Measurements from ENCODE around the gene TGFBR3L.
"Not testable (repeated sequence)": the region's sequence is repeated elsewhere in the genome, so short reads cannot be mapped to it uniquely, and the experiment has no call there.

TGFBR3L gene

DNA sequence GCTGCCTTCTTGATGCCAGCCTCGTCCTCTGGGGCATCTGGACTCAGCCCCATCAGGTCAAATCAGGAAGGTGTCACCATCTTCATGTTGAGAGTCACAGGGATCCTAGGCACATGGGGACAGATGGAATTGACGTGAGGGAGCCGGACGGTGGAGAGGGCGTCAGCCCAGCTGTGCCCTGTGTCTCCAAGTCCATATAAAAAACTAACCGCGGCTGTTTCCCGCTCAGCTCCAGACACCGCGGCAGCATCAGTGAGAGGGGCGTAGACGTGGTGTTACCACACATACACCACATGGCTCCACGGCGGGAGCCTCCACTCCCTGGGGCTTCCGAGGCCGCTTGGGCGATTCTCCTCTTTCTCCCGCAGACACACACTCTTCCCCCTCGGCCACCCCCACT lies 34.8 kb upstream of the TGFBR3L start:
- no peak overlapping the region for H3K9ac ChIP-seq (ENCODE audit: low read depth in 1 of 2, low read length in 2 of 2)
- H3K27me3 ChIP-seq (ENCODE audit: control insufficient read depth in 2 of 2, insufficient read depth in 2 of 2, low read length in 2 of 2): peaks cover 2 to 6% of the 10 kb centered on the region in 2 donors
- H3K4me1 ChIP-seq (ENCODE audit: control insufficient read depth in 2 of 2, insufficient read depth in 2 of 2, low read length in 2 of 2): no peaks in the 10 kb centered on the region
- H3K27ac ChIP-seq (ENCODE audit: low read depth in 2 of 2, low read length in 2 of 2): no peak overlapping the region
- no peaks in the 10 kb centered on the region for H3K9me3 ChIP-seq (ENCODE audit: control insufficient read depth in 2 of 2, low read length in 2 of 2)
- H3K4me3 ChIP-seq (ENCODE audit: low read length in 2 of 2): no peak overlapping the region
- no peaks in the 10 kb centered on the region for H3K36me3 ChIP-seq (ENCODE audit: control insufficient read depth in 2 of 2, insufficient read depth in 2 of 2, low read length in 2 of 2)

DNA sequence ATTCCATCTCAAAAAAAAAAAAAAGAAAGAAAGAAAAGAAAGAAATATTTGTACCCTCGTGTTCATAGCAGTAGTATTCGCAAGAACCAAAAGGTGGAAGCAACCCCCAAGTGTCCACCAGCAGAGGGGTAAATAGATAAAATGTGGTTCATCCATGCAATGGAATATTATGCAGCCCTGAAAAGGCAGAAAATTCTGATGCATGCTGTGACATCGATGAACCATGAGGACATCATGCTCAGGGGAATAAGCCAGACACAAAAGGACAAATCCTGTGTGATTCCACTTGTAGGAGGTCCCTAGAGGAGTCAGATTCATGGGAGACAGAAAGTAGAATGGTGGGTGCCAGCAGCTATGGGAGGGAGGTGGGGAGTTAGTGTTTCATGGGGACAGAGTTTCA lies 32.7 kb upstream of the TGFBR3L start:
- H3K27ac ChIP-seq (ENCODE audit: low read depth in 2 of 2, low read length in 2 of 2): no peak overlapping the region
- no peak overlapping the region for H3K4me3 ChIP-seq (ENCODE audit: low read length in 2 of 2)
- no peaks in the 10 kb centered on the region for H3K9me3 ChIP-seq (ENCODE audit: control insufficient read depth in 2 of 2, low read length in 2 of 2)
- no peak overlapping the region for H3K9ac ChIP-seq (ENCODE audit: low read depth in 1 of 2, low read length in 2 of 2)
- peaks cover 0 to 2% of the 10 kb centered on the region in 2 donors for H3K27me3 ChIP-seq (ENCODE audit: control insufficient read depth in 2 of 2, insufficient read depth in 2 of 2, low read length in 2 of 2)
- no peaks in the 10 kb centered on the region for H3K4me1 ChIP-seq (ENCODE audit: control insufficient read depth in 2 of 2, insufficient read depth in 2 of 2, low read length in 2 of 2)
- H3K36me3 ChIP-seq (ENCODE audit: control insufficient read depth in 2 of 2, insufficient read depth in 2 of 2, low read length in 2 of 2): no peaks in the 10 kb centered on the region

DNA sequence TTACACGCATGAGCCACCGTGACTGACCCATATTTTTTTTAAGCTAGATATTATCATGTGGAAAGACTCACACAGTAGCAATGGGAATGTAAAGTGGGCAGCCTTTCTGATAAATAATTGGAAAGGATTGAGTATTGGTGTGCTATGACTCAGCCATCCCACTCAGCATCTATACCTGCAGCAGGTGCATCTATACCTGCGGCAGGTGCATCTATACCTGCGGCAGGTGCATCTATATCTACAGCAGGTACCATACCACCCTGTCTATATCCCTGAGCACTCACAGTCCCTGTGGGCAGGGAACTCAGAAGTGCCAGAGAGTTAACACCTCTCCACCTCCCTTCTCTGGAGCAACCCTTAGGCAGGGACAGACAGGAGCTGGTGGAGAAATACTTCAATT lies 31.5 kb upstream of the TGFBR3L start:
- H3K4me3 ChIP-seq (ENCODE audit: low read length in 2 of 2): no peak overlapping the region
- peaks cover 0 to 5% of the 10 kb centered on the region in 2 donors for H3K27me3 ChIP-seq (ENCODE audit: control insufficient read depth in 2 of 2, insufficient read depth in 2 of 2, low read length in 2 of 2)
- no peaks in the 10 kb centered on the region for H3K36me3 ChIP-seq (ENCODE audit: control insufficient read depth in 2 of 2, insufficient read depth in 2 of 2, low read length in 2 of 2)
- no peaks in the 10 kb centered on the region for H3K9me3 ChIP-seq (ENCODE audit: control insufficient read depth in 2 of 2, low read length in 2 of 2)
- no peaks in the 10 kb centered on the region for H3K4me1 ChIP-seq (ENCODE audit: control insufficient read depth in 2 of 2, insufficient read depth in 2 of 2, low read length in 2 of 2)
- H3K9ac ChIP-seq (ENCODE audit: low read depth in 1 of 2, low read length in 2 of 2): no peak overlapping the region
- no peak overlapping the region for H3K27ac ChIP-seq (ENCODE audit: low read depth in 2 of 2, low read length in 2 of 2)

DNA sequence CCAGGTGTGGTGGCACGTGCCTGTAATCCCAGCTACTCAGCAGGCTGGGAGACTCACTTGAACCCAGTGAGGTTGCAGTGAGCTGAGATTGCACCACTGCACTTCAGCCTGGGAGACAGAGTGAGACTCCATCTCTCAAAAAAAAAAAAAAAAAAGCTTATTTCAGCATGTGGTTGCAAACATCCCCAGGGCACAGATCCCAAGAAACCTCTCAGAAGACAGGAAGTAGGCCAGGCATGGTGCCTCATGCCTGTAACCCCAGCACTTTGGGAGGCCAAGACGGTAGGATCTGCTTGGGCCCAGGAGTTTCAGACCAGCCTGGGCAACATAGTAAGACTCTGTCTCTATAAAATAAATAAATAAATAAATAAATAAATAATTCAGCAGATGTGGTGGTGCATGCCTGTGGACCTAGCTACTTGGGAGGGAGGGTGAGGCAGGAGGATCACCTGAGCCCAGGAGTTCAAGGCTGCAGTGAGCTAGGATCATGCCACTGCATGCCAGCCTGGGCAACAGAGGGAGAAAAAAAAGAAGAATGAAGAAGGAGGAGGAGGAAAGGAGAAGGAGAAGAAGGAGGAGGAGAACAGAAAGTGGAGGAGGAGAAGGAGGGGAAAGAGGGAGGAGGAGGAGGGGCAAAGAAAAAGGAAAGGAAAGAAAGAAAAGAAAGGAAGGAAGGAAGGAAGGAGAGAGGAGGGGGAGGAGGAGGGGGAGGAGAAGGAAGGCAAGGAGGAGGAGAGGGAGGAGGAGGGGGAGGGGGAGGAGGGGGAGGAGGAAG lies 30.6 kb upstream of the TGFBR3L start:
- Histone ChIP-seq H3K4me3 (ENCODE audit: low read length in 2 of 2) (no peak overlapping the region), H3K4me1 (ENCODE audit: control insufficient read depth in 2 of 2, insufficient read depth in 2 of 2, low read length in 2 of 2) (peaks cover 0 to 3% of the 10 kb centered on the region in 2 donors), H3K9me3 (ENCODE audit: control insufficient read depth in 2 of 2, low read length in 2 of 2) (no peaks in the 10 kb centered on the region), H3K27ac (ENCODE audit: low read depth in 2 of 2, low read length in 2 of 2) (no peak overlapping the region), H3K9ac (ENCODE audit: low read depth in 1 of 2, low read length in 2 of 2) (no peak overlapping the region), H3K27me3 (ENCODE audit: control insufficient read depth in 2 of 2, insufficient read depth in 2 of 2, low read length in 2 of 2) (peaks cover 0 to 8% of the 10 kb centered on the region in 2 donors), H3K36me3 (ENCODE audit: control insufficient read depth in 2 of 2, insufficient read depth in 2 of 2, low read length in 2 of 2) (no peaks in the 10 kb centered on the region)

DNA sequence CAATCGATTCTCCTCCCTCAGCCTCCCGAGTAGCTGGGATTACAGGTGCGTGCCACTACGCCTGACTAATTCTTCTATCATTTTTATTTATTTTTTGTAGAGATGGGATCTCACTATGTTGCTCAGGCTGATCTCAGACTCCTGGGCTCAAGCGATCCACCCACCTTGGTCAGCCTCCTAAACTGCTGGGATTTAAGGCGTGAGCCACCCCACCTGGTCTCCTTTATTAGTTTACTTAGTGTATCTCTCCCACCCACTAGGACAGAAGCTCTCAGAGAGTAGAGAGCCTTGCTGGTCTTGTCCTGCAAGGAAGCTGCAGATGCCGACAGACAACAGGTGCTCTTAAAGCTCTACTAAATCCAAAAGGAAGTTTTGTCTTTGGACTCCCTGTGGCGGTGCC lies 28.8 kb upstream of the TGFBR3L start:
- H3K9ac ChIP-seq (ENCODE audit: low read depth in 1 of 2, low read length in 2 of 2): no peak overlapping the region
- peaks cover 0 to 9% of the 10 kb centered on the region in 2 donors for H3K27me3 ChIP-seq (ENCODE audit: control insufficient read depth in 2 of 2, insufficient read depth in 2 of 2, low read length in 2 of 2)
- H3K4me3 ChIP-seq (ENCODE audit: low read length in 2 of 2): no peak overlapping the region
- H3K27ac ChIP-seq (ENCODE audit: low read depth in 2 of 2, low read length in 2 of 2): no peak overlapping the region
- H3K9me3 ChIP-seq (ENCODE audit: control insufficient read depth in 2 of 2, low read length in 2 of 2): no peaks in the 10 kb centered on the region
- H3K4me1 ChIP-seq (ENCODE audit: control insufficient read depth in 2 of 2, insufficient read depth in 2 of 2, low read length in 2 of 2): peaks cover 0 to 3% of the 10 kb centered on the region in 2 donors
- no peaks in the 10 kb centered on the region for H3K36me3 ChIP-seq (ENCODE audit: control insufficient read depth in 2 of 2, insufficient read depth in 2 of 2, low read length in 2 of 2)

DNA sequence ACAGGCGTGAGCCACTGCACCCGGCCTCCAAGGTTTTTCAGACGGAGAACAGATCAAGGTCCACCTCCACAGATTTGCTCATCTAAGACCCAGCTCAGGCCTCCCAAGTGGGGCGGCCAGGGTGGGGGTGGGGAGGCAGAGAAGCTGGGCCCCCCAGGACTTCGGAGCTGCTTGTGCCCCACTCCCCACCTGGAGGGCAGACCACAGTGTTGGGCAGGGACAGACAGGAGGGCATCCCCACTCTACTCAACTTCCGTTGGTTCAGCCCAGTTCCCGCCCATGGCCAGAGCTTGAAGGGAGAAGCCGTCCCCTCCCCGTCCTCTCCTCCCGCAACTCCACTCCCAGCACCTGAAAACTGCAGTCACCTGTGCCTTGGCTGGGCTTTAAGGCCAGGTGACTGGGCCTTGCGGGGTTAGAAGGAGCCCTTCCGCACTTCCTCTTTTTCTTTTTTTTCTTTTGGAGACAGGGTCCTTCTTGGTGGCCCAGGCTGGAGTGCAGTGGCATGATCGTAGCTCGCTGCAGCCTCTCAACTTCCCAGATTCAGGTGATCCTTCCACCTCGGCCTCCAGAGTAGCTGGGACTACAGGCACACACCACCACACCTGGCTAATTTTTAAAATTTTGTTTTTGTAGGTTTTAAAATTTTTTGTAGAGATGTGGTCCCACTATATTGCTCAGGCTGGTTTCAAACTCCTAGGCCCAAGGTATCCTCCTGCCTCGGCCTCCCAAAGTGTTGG lies 27.1 kb upstream of the TGFBR3L start:
- Histone ChIP-seq H3K9ac (ENCODE audit: low read depth in 1 of 2, low read length in 2 of 2) (no peak overlapping the region), H3K27me3 (ENCODE audit: control insufficient read depth in 2 of 2, insufficient read depth in 2 of 2, low read length in 2 of 2) (peaks cover 0 to 9% of the 10 kb centered on the region in 2 donors), H3K9me3 (ENCODE audit: control insufficient read depth in 2 of 2, low read length in 2 of 2) (no peaks in the 10 kb centered on the region), H3K4me3 (ENCODE audit: low read length in 2 of 2) (no peak overlapping the region), H3K4me1 (ENCODE audit: control insufficient read depth in 2 of 2, insufficient read depth in 2 of 2, low read length in 2 of 2) (peaks cover 0 to 3% of the 10 kb centered on the region in 2 donors), H3K27ac (ENCODE audit: low read depth in 2 of 2, low read length in 2 of 2) (no peak overlapping the region), H3K36me3 (ENCODE audit: control insufficient read depth in 2 of 2, insufficient read depth in 2 of 2, low read length in 2 of 2) (no peaks in the 10 kb centered on the region)

DNA sequence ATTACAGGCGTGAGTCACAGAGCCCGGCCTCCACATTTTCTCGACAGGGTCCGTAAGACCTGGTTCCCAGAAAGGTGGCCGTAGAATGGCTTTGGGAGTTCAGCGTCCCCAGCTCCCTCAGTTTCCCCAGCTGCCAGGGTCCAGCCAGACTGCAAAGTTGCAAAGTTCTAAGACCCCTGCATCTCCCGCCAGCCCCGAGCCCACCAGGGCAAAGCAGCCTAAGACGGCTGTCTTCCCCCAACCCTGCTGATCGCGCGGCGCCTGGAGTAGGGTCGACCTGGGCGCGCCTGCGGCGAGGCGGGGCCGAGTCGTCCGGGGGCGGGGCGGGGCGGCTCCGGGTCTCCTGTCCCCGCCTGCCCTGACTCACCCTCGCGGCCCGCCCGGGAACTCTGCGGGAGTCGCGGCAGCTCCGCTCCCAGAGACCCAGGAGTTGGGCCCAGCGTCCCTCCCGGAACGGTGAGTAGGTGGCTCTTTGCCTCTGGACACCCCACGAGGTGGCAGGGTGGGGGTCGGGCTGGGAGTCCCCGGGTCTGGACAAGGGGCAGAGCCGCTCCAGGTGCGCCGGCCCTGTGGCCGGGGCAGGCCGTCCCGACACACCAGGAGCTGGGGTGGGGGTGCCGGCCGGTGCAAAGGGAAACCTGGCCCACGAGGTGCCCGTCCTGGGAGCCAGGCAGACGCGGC lies 26.3 kb upstream of the TGFBR3L start, which contains the start of gene LRRC8E:
LRRC8E (plus strand) TSS at position 366 of the 681 bp plus-strand sequence. CDS start 7,094 bp downstream, outside the sequence.
- peak within 1 kb of the TSS; percentile 34 to 76 for H3K9ac ChIP-seq (ENCODE audit: low read depth in 1 of 2, low read length in 2 of 2)
- H3K9me3 ChIP-seq (ENCODE audit: control insufficient read depth in 2 of 2, low read length in 2 of 2): no peaks in the 10 kb centered on the region
- H3K27me3 ChIP-seq (ENCODE audit: control insufficient read depth in 2 of 2, insufficient read depth in 2 of 2, low read length in 2 of 2): peaks cover 0 to 9% of the 10 kb centered on the region in 2 donors
- H3K27ac ChIP-seq (ENCODE audit: low read depth in 2 of 2, low read length in 2 of 2): no peak within 1 kb of the TSS
- H3K4me1 ChIP-seq (ENCODE audit: control insufficient read depth in 2 of 2, insufficient read depth in 2 of 2, low read length in 2 of 2): peaks cover 0 to 3% of the 10 kb centered on the region in 2 donors
- no peaks in the 10 kb centered on the region for H3K36me3 ChIP-seq (ENCODE audit: control insufficient read depth in 2 of 2, insufficient read depth in 2 of 2, low read length in 2 of 2)
- H3K4me3 ChIP-seq (ENCODE audit: low read length in 2 of 2): peak within 1 kb of the TSS; percentile 37 to 60

DNA sequence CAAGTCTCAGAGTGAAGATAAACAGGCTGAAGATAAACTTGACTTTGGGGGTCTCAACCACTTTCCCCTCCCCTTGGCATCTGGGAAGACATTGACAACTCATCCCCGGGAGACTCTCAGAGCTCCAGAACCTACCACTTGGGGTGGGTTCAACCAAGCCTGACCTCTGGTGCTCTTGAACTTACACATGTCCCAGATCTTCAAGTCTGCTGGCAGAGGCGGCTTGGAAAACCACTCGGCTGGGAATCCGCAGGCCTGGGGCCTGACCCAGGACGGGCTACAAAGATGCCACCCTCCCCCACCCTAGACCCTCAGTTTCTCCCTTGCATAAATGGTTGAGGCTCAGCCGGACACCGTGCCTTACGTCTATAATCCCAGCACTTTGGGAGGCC lies 25.8 kb upstream of the TGFBR3L start:
- no peaks in the 10 kb centered on the region for H3K9me3 ChIP-seq (ENCODE audit: control insufficient read depth in 2 of 2, low read length in 2 of 2)
- H3K27ac ChIP-seq (ENCODE audit: low read depth in 2 of 2, low read length in 2 of 2): no peak overlapping the region
- no peaks in the 10 kb centered on the region for H3K36me3 ChIP-seq (ENCODE audit: control insufficient read depth in 2 of 2, insufficient read depth in 2 of 2, low read length in 2 of 2)
- peaks cover 0 to 9% of the 10 kb centered on the region in 2 donors for H3K27me3 ChIP-seq (ENCODE audit: control insufficient read depth in 2 of 2, insufficient read depth in 2 of 2, low read length in 2 of 2)
- peak overlapping the region; percentile 34 to 76 for H3K9ac ChIP-seq (ENCODE audit: low read depth in 1 of 2, low read length in 2 of 2)
- H3K4me3 ChIP-seq (ENCODE audit: low read length in 2 of 2): peak overlapping the region; percentile 37 to 60
- peaks cover 0 to 3% of the 10 kb centered on the region in 2 donors for H3K4me1 ChIP-seq (ENCODE audit: control insufficient read depth in 2 of 2, insufficient read depth in 2 of 2, low read length in 2 of 2)

DNA sequence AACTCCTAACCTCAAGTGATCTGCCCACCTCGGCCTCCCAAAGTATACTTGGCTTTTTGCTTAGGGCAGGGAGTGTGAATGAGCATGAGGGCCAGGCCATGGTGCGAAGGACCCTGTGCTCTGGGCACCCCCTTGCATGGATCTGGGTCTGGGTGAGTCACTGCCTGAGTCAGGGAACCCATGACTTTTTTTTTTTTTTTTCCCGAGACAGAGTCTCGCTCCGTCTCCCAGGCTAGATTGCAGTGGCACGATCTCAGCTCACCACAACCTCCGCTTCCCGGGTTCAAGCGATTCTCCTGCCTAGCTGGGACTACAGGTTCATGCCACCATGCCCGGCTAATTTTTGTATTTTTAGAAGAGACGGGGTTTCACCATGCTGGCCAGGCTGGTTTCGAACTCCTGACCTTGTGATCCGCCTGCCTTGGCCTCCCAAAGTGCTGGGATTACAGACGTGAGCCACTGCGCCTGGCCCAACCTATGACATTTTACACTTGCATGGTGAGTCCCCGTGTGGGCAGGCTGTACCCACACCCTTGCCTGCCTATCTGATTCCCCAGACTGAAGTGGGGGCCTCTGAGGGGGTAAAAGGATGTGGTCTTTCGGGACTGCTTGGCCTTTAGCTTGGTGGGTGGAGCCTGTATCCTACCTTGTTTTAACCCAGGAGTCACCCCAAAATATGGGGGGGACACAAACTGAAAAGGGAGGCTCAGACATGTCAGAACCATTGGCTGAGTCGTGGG lies 21.1 kb upstream of the TGFBR3L start:
- H3K4me1 ChIP-seq (ENCODE audit: control insufficient read depth in 2 of 2, insufficient read depth in 2 of 2, low read length in 2 of 2): peaks cover 0 to 12% of the 10 kb centered on the region in 2 donors
- not testable (repeated sequence) for H3K27me3 ChIP-seq (ENCODE audit: control insufficient read depth in 2 of 2, insufficient read depth in 2 of 2, low read length in 2 of 2); H3K4me3 ChIP-seq (ENCODE audit: low read length in 2 of 2); H3K9ac ChIP-seq (ENCODE audit: low read depth in 1 of 2, low read length in 2 of 2); H3K9me3 ChIP-seq (ENCODE audit: control insufficient read depth in 2 of 2, low read length in 2 of 2); H3K36me3 ChIP-seq (ENCODE audit: control insufficient read depth in 2 of 2, insufficient read depth in 2 of 2, low read length in 2 of 2); H3K27ac ChIP-seq (ENCODE audit: low read depth in 2 of 2, low read length in 2 of 2)

Measured in mucosa of rectum (tissue), 2 donors.